Upper lobe of right lung (tissue), 1 donor: ENCODE results near the gene RSPH4A. TPM values are rescaled to one million over a fixed set of nuclear protein-coding genes. Genes with fewer than 3 reads are reported as not detected.
A peak's percentile ranks its signal among the peaks of the same experiment; 100 is the strongest.

ENCODE experiments used
- ATAC-seq: fragments of 200-7000 bp; cut with Tn5 transposase; one replicate; pipeline ENCODE4 v1.9.1; 2020; ENCODE audit warnings: mild to moderate bottlenecking, moderate library complexity
- DNase-seq: peaks from one replicate; pipeline ENCODE4 v3.0.0-alpha.2; 2020
- H3K27ac ChIP-seq: fragments of 200-600 bp; one replicate; pipeline ENCODE4 v1.8.0; 2022
- H3K27me3 ChIP-seq: fragments of 200-600 bp; one replicate; pipeline ENCODE4 v1.8.0; 2022; ENCODE audit warnings: mild to moderate bottlenecking
- H3K36me3 ChIP-seq: fragments of 200-600 bp; one replicate; pipeline ENCODE4 v1.8.0; 2022
- H3K4me1 ChIP-seq: fragments of 200-600 bp; one replicate; pipeline ENCODE4 v1.8.0; 2022
- H3K4me3 ChIP-seq: fragments of 200-600 bp; one replicate; pipeline ENCODE4 v1.8.0; 2022; ENCODE audit warnings: mild to moderate bottlenecking
- H3K9me3 ChIP-seq: fragments of 200-600 bp; one replicate; pipeline ENCODE4 v1.8.0; 2022
- intact Hi-C: fragments of 100-400 bp; cut with DNase I; formaldehyde crosslinking; loops from one replicate; pipeline ENCODE4 v1.11.0; 2022
- total RNA-seq: library from RNA; stranded (reverse); fragmentation: NEBNext Ultra II Directional; extraction: Animal tissue kit (Norgen Biotek cat#: 25700); gene quantifications from one replicate; pipeline ENCODE4 v1.2.1, GENCODE V29; 2021
- TF ChIP-seq, protein P1 (sequence below): fragments of 200-600 bp; IDR thresholded peaks from one replicate; pipeline ENCODE4 v1.8.0; 2022; ENCODE audit warnings: antibody characterized with exemption
- donor health status: DM: no; HTN: yes; CAD: no; lungs with severe emphysema.

RSPH4A gene
- total RNA-seq, 1 donor from 2014 or later, result 0.72 TPM

DNA sequence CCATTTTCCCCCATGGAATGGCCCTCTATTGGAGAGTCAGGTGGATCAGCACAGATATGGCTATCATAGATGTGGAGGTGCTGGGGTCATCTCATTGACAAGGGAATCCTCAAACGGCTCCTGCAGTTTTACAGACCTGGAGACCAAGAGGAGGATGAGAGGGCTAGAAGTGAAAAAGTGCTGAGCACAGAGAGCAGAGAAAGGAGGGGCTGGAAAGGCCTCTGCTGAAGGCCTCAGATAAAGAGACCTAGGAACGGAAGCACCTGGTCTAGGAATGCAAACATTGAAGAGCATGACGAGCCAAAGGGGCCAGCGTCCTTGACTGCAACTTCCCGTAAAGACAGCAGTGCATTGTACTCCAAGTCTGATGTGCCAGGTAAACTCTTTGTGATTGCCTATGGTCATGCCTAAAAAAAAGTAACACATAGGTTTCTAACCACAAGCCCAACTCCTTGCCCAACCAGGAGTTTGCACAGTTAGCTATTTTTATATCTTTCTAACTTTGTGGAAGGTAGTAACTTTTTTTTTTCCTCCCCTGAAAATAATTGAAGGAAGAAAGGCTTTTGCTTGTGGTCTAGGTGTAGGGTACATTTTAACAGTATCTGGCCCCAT, 15.2 kb downstream of the RSPH4A start:
- TF ChIP-seq, protein P1, sequence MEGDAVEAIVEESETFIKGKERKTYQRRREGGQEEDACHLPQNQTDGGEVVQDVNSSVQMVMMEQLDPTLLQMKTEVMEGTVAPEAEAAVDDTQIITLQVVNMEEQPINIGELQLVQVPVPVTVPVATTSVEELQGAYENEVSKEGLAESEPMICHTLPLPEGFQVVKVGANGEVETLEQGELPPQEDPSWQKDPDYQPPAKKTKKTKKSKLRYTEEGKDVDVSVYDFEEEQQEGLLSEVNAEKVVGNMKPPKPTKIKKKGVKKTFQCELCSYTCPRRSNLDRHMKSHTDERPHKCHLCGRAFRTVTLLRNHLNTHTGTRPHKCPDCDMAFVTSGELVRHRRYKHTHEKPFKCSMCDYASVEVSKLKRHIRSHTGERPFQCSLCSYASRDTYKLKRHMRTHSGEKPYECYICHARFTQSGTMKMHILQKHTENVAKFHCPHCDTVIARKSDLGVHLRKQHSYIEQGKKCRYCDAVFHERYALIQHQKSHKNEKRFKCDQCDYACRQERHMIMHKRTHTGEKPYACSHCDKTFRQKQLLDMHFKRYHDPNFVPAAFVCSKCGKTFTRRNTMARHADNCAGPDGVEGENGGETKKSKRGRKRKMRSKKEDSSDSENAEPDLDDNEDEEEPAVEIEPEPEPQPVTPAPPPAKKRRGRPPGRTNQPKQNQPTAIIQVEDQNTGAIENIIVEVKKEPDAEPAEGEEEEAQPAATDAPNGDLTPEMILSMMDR, result no peak
- Histone ChIP-seq H3K9me3 (no peaks in the 10 kb centered on the region), H3K4me3 (no peak overlapping the region), H3K27me3 (no peaks in the 10 kb centered on the region), H3K36me3 (no peaks in the 10 kb centered on the region), H3K4me1 (peaks cover 10% of the 10 kb centered on the region), H3K27ac (no peak overlapping the region)
- peak; percentile 66 for ATAC-seq
- intact Hi-C loops, result no loop called here
- no peak for DNase-seq

DNA sequence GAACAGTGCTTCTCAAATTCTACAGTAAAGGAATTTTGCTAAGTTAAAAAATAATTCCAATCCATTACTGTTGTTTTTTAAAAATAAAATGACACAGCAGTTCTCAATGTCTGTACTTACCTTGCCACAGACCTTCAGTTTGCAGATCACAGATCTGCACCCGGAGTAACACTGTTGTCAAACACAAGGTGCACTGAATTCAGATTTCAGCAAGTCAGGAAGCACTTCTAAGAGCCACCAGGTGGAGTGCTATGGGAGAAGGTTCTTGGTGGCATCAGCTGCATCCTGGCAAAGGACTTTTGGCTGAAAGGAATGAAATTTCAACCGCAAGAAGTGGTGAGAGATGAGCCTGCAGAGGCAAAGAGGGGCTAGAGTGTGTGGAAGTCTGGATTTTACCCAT, 17.4 kb downstream of the RSPH4A start:
- no peak overlapping the region for H3K4me3 ChIP-seq
- intact Hi-C loops, result no loop called here
- H3K36me3 ChIP-seq, result no peaks in the 10 kb centered on the region
- peaks cover 10% of the 10 kb centered on the region for H3K4me1 ChIP-seq
- no peaks in the 10 kb centered on the region for H3K9me3 ChIP-seq
- H3K27me3 ChIP-seq, result no peaks in the 10 kb centered on the region
- no peak for ATAC-seq
- TF ChIP-seq, protein P1, result no peak
- H3K27ac ChIP-seq, result no peak overlapping the region
- no peak for DNase-seq

DNA sequence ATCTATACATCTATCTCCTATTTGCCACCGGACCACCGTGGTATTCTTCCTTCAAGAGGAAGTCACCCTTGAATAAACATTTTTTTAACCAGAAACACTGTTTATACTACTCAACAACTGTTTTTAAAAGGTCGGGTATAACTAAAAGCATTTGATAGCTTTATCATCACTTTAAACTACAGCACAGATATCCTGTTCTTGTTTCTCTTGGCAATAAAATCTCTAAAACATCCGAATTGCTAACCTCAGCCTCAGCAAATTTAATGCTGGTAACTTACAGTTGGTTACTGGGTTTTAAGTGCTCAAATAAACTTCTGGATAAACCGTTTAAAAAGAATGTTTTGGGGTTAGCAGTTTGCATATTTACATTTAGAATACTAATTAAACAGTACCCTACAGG, 31.9 kb downstream of the RSPH4A start:
- no peak for ATAC-seq
- Histone ChIP-seq H3K4me1 (no peaks in the 10 kb centered on the region), H3K27ac (no peak overlapping the region), H3K4me3 (no peak overlapping the region), H3K9me3 (no peaks in the 10 kb centered on the region), H3K27me3 (no peaks in the 10 kb centered on the region), H3K36me3 (peaks cover 44% of the 10 kb centered on the region)
- intact Hi-C loops, result no loop called here
- no peak for DNase-seq
- TF ChIP-seq, protein P1, result no peak

DNA sequence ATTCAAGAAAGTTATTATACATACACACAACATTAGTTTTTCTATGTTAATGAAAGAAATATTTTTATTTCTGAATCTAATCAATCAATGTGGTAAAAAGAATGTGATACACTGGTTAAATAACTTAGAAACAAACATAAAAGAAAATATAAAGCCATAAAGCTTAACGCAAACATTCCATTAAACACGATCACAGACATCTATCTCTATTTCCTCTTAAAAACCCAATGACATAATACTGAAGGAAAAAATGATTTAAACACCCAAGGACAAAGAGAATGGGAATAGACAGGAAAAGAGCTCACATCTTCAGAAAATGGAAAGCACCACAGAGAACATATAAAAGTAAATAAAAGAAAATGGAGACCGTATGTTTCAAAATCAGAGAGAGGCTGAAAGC, 32.9 kb downstream of the RSPH4A start:
- DNase-seq (no peak), ATAC-seq (no peak)
- Histone ChIP-seq H3K4me1 (no peaks in the 10 kb centered on the region), H3K4me3 (no peak overlapping the region), H3K27ac (no peak overlapping the region), H3K27me3 (no peaks in the 10 kb centered on the region), H3K9me3 (no peaks in the 10 kb centered on the region), H3K36me3 (peaks cover 48% of the 10 kb centered on the region)
- TF ChIP-seq, protein P1, result no peak
- intact Hi-C loops, result no loop called here

DNA sequence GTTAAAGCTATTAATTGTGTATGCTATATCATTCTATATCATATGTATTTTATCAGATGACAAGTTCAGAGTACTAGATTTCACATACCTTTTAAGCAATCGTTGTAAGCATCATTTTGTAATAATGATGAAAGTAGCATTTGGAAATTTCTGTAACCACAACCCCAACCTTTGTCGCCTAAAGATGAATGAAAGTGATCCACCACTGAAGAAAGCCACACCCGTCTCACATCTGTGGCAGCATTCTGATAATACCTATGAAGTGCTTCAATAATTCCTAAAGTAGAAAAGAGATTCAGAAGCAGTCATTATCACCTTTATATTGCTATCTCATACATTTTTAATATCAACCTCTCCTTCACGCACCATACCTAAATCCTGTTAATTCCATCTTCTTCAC, 35.6 kb downstream of the RSPH4A start:
- peaks cover 59% of the 10 kb centered on the region for H3K36me3 ChIP-seq
- DNase-seq (no peak), ATAC-seq (no peak)
- H3K27ac ChIP-seq, result no peak overlapping the region
- TF ChIP-seq, protein P1, result no peak
- no peaks in the 10 kb centered on the region for H3K4me1 ChIP-seq
- H3K27me3 ChIP-seq, result no peaks in the 10 kb centered on the region
- no peaks in the 10 kb centered on the region for H3K9me3 ChIP-seq
- no peak overlapping the region for H3K4me3 ChIP-seq
- intact Hi-C loops, result no loop called here

DNA sequence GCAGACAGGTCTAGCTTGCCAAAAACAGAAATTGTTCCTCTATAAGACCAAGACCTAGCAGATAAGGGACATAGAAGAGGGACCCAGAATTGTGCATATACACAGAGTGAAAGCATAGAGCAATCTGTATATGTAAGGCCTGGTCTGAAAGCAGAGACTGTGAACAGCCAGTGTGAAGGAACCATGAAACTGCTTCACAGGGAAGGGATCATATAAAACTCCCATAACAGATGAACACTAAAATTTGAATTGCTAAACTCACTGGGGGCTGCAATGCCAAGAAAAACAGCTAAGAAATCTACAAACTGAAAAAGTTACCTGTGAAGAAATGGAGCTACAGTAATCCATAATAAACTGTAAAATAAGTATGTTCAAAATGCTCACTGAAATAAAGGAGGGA, 45.3 kb downstream of the RSPH4A start:
- DNase-seq (no peak), ATAC-seq (no peak)
- H3K4me1 ChIP-seq, result peaks cover 16% of the 10 kb centered on the region
- H3K36me3 ChIP-seq, result peaks cover 15% of the 10 kb centered on the region
- H3K4me3 ChIP-seq, result no peak overlapping the region
- intact Hi-C loops, result no loop called here
- H3K27ac ChIP-seq, result no peak overlapping the region
- no peaks in the 10 kb centered on the region for H3K9me3 ChIP-seq
- TF ChIP-seq, protein P1, result no peak
- H3K27me3 ChIP-seq, result no peaks in the 10 kb centered on the region
